HEK293 (cell line): ENCODE measurements around the gene ELOVL2.

Experiments
- CTCF ChIA-PET: fragments of 350-600 bp; formaldehyde crosslinking; extraction: SDS; loops from one replicate; lab custom pipeline; 2021; ENCODE audit warnings: antibody characterized with exemption; lab: Yijun Ruan, JAX
- POLR2A ChIA-PET: fragments of 300-600 bp; formaldehyde crosslinking; extraction: SDS; loops from one replicate; lab custom pipeline; 2020; ENCODE audit warnings: antibody characterized with exemption, inconsistent platforms; lab: Yijun Ruan, JAX
- H3K27ac ChIP-seq: fragments of 200-500 bp; sonication (Bioruptor generic); 2 replicates; pipeline ENCODE4 v1.5.1; 2014; ENCODE audit warnings: low read depth, low read length, control low read depth, inconsistent platforms; ENCODE audit errors: extremely low read depth
- H3K36me3 ChIP-seq, 2 experiments: fragments of 200-500 bp in 1 of 2; sonication (Bioruptor generic) in 1 of 2; 1 replicate in 1 of 2; 2 replicates in 1 of 2; pipeline ENCODE4 v1.5.1; 2014 to 2017; ENCODE audit warnings: inconsistent platforms in 2 of 2, low read length in 2 of 2; ENCODE audit not compliant: control insufficient read depth in 2 of 2, insufficient read depth in 1 of 2
- H3K4me1 ChIP-seq: fragments of 200-500 bp; sonication (Bioruptor generic); 2 replicates; pipeline ENCODE4 v1.5.1; 2014; ENCODE audit warnings: mild to moderate bottlenecking, low read length, inconsistent platforms; ENCODE audit not compliant: control insufficient read depth, insufficient read depth
- H3K4me3 ChIP-seq: 2 replicates; pipeline ENCODE4 v1.5.1; 2011; ENCODE audit warnings: low read depth, mild to moderate bottlenecking, control low read depth, low read length, moderate library complexity
- H3K9me3 ChIP-seq: fragments of 200-500 bp; sonication (Bioruptor generic); 2 replicates; pipeline ENCODE4 v1.5.1; 2014; ENCODE audit warnings: low read depth, low read length, inconsistent platforms; ENCODE audit not compliant: control insufficient read depth, insufficient read depth
- GLIS1 ChIP-seq: fragments of 450-650 bp; formaldehyde crosslinking; IDR thresholded peaks from 2 replicates; pipeline ENCODE4 v1.5.1; 2016; ENCODE audit warnings: missing biosample characterization, missing genetic modification characterization
- RBAK ChIP-seq: fragments of 450-650 bp; formaldehyde crosslinking; IDR thresholded peaks from 2 replicates; pipeline ENCODE4 v1.5.1; 2016; ENCODE audit warnings: missing biosample characterization, missing genetic modification characterization
- SCRT1 ChIP-seq: fragments of 450-650 bp; formaldehyde crosslinking; IDR thresholded peaks from 2 replicates; pipeline ENCODE4 v1.5.1; 2016; ENCODE audit warnings: missing biosample characterization, missing genetic modification characterization, borderline replicate concordance
- SCRT2 ChIP-seq: fragments of 450-650 bp; formaldehyde crosslinking; IDR thresholded peaks from 2 replicates; pipeline ENCODE4 v1.5.1; 2016; ENCODE audit warnings: missing biosample characterization, missing genetic modification characterization
- SP7 ChIP-seq: fragments of 450-650 bp; formaldehyde crosslinking; IDR thresholded peaks from 2 replicates; pipeline ENCODE4 v1.5.1; 2016; ENCODE audit warnings: missing biosample characterization, missing genetic modification characterization
- YY1 ChIP-seq: fragments of 450-650 bp; formaldehyde crosslinking; IDR thresholded peaks from 2 replicates; pipeline ENCODE4 v1.5.1; 2018; ENCODE audit warnings: missing biosample characterization, missing genetic modification characterization
- ZBTB48 ChIP-seq: fragments of 450-650 bp; formaldehyde crosslinking; IDR thresholded peaks from 2 replicates; pipeline ENCODE4 v1.5.1; 2016; ENCODE audit warnings: missing biosample characterization, missing genetic modification characterization
- ZNF10 ChIP-seq: fragments of 450-650 bp; formaldehyde crosslinking; IDR thresholded peaks from 2 replicates; pipeline ENCODE4 v1.5.1; 2017; ENCODE audit warnings: missing biosample characterization, missing genetic modification characterization
- ZNF132 ChIP-seq: fragments of 450-650 bp; formaldehyde crosslinking; IDR thresholded peaks from 2 replicates; pipeline ENCODE4 v1.5.1; 2017; ENCODE audit warnings: missing biosample characterization, missing genetic modification characterization, borderline replicate concordance
- ZNF16 ChIP-seq: fragments of 450-650 bp; formaldehyde crosslinking; IDR thresholded peaks from 2 replicates; pipeline ENCODE4 v1.5.1; 2016; ENCODE audit warnings: low read depth, missing biosample characterization, missing genetic modification characterization
- ZNF23 ChIP-seq: fragments of 450-650 bp; formaldehyde crosslinking; IDR thresholded peaks from 2 replicates; pipeline ENCODE4 v1.5.1; 2016; ENCODE audit warnings: missing biosample characterization, missing genetic modification characterization, borderline replicate concordance
- ZNF335 ChIP-seq: fragments of 450-650 bp; formaldehyde crosslinking; conservative IDR thresholded peaks from 2 replicates; pipeline ENCODE4 v1.5.1; 2016; ENCODE audit warnings: missing biosample characterization, missing genetic modification characterization
- ZNF426 ChIP-seq: fragments of 450-650 bp; formaldehyde crosslinking; IDR thresholded peaks from 2 replicates; pipeline ENCODE4 v1.5.1; 2017; ENCODE audit warnings: missing biosample characterization, missing genetic modification characterization, mild to moderate bottlenecking, inconsistent platforms, moderate library complexity
- ZNF521 ChIP-seq: fragments of 450-650 bp; formaldehyde crosslinking; IDR thresholded peaks from 2 replicates; pipeline ENCODE4 v1.5.1; 2017; ENCODE audit warnings: missing biosample characterization, mild to moderate bottlenecking, missing genetic modification characterization
- ZNF600 ChIP-seq: fragments of 450-650 bp; formaldehyde crosslinking; IDR thresholded peaks from 2 replicates; pipeline ENCODE4 v1.5.1; 2016; ENCODE audit warnings: missing biosample characterization, missing genetic modification characterization
- ZNF621 ChIP-seq: fragments of 450-650 bp; formaldehyde crosslinking; IDR thresholded peaks from 2 replicates; pipeline ENCODE4 v1.5.1; 2017; ENCODE audit warnings: missing biosample characterization, missing genetic modification characterization
- ZSCAN4 ChIP-seq: fragments of 450-650 bp; formaldehyde crosslinking; IDR thresholded peaks from 2 replicates; pipeline ENCODE4 v1.5.1; 2017; ENCODE audit warnings: missing biosample characterization, missing genetic modification characterization
- ZSCAN5A ChIP-seq: fragments of 450-650 bp; formaldehyde crosslinking; IDR thresholded peaks from 2 replicates; pipeline ENCODE4 v1.5.1; 2016; ENCODE audit warnings: missing biosample characterization, missing genetic modification characterization
- TF ChIP-seq, protein P1 (sequence below): fragments of 450-650 bp; formaldehyde crosslinking; IDR thresholded peaks from 2 replicates; pipeline ENCODE4 v1.5.1; 2016; ENCODE audit warnings: missing biosample characterization, missing genetic modification characterization
- TF ChIP-seq, protein P2 (sequence below): fragments of 450-650 bp; formaldehyde crosslinking; IDR thresholded peaks from 2 replicates; pipeline ENCODE4 v1.5.1; 2017; ENCODE audit warnings: missing biosample characterization, missing genetic modification characterization
- TF ChIP-seq, protein P3 (sequence below): fragments of 450-650 bp; formaldehyde crosslinking; IDR thresholded peaks from 2 replicates; pipeline ENCODE4 v1.5.1; 2017; ENCODE audit warnings: missing biosample characterization, mild to moderate bottlenecking, missing genetic modification characterization, moderate library complexity

Gene ELOVL2

DNA sequence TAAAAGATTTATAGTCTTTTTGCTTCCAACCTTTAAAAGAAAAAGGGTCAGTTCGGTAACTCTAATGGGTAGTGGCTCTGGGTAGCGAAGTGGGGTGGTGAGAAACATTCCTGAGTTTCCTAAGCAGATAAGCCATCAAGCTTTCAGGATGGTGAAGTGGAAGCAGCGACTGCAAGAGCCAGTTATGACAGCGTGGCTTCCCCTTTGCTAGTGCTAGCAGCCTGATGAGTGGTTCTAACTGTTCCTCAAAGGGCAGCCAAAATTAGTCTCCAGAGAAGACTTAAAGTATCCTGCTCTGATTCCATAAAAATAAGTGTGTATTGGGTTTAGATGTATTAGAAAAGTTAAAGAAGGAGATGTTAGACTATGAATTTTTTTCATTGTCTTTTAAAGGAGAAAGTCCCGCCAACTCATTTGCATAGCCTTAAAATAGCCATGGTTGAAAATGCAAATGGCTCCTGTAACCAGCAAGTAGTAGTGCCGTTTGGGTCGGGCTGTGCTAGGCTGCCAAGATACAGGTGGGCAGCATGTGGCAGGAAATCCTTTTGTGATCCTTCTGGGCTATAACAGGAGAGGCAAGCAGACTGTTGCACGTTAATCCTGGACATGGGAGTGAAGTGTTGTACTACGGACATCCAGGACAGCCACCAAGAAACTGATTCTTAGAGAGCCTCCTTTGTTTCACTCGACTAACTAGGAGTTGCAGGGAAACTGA, 18.0 kb downstream of the ELOVL2 start:
- Histone ChIP-seq H3K4me1 (peaks cover 28% of the 10 kb centered on the region), H3K27ac (no peak overlapping the region), H3K9me3 (no peaks in the 10 kb centered on the region), H3K36me3 (no peaks in the 10 kb centered on the region), H3K4me3 (no peak overlapping the region)
- CTCF ChIA-PET: interaction anchor here (0.6 to 3.3 kb wide), 5 partner anchors 8 to 82 kb away, joined by 3 to 12 read pairs (median 3); no protein-coding TSS in a partner anchor
- TF ChIP-seq ZNF521 (tag by site-specific recombination): no peak
- no peak for TF ChIP-seq ZSCAN4 (tag by site-specific recombination)
- no peak for TF ChIP-seq ZNF16 (tag by site-specific recombination)
- no peak for TF ChIP-seq ZNF23 (tag by site-specific recombination)
- no peak for TF ChIP-seq ZNF426
- TF ChIP-seq, protein P1, sequence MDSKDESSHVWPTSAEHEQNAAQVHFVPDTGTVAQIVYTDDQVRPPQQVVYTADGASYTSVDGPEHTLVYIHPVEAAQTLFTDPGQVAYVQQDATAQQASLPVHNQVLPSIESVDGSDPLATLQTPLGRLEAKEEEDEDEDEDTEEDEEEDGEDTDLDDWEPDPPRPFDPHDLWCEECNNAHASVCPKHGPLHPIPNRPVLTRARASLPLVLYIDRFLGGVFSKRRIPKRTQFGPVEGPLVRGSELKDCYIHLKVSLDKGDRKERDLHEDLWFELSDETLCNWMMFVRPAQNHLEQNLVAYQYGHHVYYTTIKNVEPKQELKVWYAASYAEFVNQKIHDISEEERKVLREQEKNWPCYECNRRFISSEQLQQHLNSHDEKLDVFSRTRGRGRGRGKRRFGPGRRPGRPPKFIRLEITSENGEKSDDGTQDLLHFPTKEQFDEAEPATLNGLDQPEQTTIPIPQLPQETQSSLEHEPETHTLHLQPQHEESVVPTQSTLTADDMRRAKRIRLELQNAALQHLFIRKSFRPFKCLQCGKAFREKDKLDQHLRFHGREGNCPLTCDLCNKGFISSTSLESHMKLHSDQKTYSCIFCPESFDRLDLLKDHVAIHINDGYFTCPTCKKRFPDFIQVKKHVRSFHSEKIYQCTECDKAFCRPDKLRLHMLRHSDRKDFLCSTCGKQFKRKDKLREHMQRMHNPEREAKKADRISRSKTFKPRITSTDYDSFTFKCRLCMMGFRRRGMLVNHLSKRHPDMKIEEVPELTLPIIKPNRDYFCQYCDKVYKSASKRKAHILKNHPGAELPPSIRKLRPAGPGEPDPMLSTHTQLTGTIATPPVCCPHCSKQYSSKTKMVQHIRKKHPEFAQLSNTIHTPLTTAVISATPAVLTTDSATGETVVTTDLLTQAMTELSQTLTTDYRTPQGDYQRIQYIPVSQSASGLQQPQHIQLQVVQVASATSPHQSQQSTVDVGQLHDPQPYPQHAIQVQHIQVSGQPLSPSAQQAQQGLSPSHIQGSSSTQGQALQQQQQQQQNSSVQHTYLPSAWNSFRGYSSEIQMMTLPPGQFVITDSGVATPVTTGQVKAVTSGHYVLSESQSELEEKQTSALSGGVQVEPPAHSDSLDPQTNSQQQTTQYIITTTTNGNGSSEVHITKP (tag by site-specific recombination): no peak
- TF ChIP-seq, protein P2, sequence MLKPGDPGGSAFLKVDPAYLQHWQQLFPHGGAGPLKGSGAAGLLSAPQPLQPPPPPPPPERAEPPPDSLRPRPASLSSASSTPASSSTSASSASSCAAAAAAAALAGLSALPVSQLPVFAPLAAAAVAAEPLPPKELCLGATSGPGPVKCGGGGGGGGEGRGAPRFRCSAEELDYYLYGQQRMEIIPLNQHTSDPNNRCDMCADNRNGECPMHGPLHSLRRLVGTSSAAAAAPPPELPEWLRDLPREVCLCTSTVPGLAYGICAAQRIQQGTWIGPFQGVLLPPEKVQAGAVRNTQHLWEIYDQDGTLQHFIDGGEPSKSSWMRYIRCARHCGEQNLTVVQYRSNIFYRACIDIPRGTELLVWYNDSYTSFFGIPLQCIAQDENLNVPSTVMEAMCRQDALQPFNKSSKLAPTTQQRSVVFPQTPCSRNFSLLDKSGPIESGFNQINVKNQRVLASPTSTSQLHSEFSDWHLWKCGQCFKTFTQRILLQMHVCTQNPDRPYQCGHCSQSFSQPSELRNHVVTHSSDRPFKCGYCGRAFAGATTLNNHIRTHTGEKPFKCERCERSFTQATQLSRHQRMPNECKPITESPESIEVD (tag by site-specific recombination): 0 out of 2 replicates have a peak, but pooled peaks have one; percentile 6
- TF ChIP-seq RBAK (tag by site-specific recombination): no peak
- 0 out of 2 replicates have a peak, but pooled peaks have one; percentile 20 for TF ChIP-seq ZNF335 (tag by site-specific recombination)
- peak; percentile 63; the same call in 1 of the 2 replicates for TF ChIP-seq SCRT1
- TF ChIP-seq ZNF600 (tag by site-specific recombination): no peak; the same call in 1 of the 2 replicates
- peak; percentile 57 for TF ChIP-seq SCRT2
- no peak for TF ChIP-seq YY1 (tag by site-specific recombination)
- POLR2A ChIA-PET: no interaction called here

DNA sequence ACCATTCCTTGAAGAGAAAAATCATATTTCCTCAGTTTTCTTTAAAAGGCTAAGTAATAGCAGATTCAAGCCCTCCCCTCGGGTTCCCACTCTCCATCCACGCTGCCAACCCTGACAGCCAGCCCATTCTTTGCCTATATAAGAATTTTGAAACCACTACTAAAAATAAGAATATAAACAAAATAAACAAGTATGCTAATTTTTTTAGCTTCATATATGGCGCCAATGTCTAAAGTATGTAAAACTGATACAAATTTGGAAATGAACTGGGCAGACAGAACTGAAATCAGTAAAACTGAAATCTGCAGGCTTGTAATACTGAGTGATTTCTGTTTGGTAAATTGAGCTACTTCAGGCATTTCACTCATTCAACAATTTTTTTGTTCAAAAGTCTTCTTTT, 19.0 kb downstream of the ELOVL2 start:
- no peak overlapping the region for H3K4me3 ChIP-seq
- H3K9me3 ChIP-seq: no peaks in the 10 kb centered on the region
- ChIA-PET CTCF (interaction anchor here (0.6 to 3.3 kb wide), 3 partner anchors 9 to 70 kb away, joined by 3 to 12 read pairs (median 3); no protein-coding TSS in a partner anchor), POLR2A (no interaction called here)
- no peak overlapping the region for H3K27ac ChIP-seq
- H3K4me1 ChIP-seq: peaks cover 29% of the 10 kb centered on the region
- H3K36me3 ChIP-seq: no peaks in the 10 kb centered on the region
- TF ChIP-seq ZBTB48 (tag by site-specific recombination) (no peak), GLIS1 (no peak), ZNF10 (tag by site-specific recombination) (no peak), SP7 (tag by site-specific recombination) (no peak), ZSCAN5A (tag by site-specific recombination) (no peak), ZNF132 (no peak), ZNF621 (tag by site-specific recombination) (no peak)
- TF ChIP-seq, protein P3, sequence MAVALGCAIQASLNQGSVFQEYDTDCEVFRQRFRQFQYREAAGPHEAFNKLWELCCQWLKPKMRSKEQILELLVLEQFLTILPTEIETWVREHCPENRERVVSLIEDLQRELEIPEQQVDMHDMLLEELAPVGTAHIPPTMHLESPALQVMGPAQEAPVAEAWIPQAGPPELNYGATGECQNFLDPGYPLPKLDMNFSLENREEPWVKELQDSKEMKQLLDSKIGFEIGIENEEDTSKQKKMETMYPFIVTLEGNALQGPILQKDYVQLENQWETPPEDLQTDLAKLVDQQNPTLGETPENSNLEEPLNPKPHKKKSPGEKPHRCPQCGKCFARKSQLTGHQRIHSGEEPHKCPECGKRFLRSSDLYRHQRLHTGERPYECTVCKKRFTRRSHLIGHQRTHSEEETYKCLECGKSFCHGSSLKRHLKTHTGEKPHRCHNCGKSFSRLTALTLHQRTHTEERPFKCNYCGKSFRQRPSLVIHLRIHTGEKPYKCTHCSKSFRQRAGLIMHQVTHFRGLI (tag by site-specific recombination): no peak
